ENCODE measurements around the gene TMEM145.

TMEM145 gene

GRCh38 chr19:42366673-42367072 is 53.6 kb downstream of the TMEM145 start:
- DNase-seq, result no peak

GRCh38 chr19:42367929-42368328 is 54.8 kb downstream of the TMEM145 start:
- no peak for DNase-seq

GRCh38 chr19:42368360-42368759 is 55.3 kb downstream of the TMEM145 start:
- no peak for DNase-seq

- no peak for DNase-seq
Measured at GRCh38 chr19:42368765-42369164, 55.7 kb downstream of the TMEM145 start.

GRCh38 chr19:42369433-42370067 is 56.4 kb downstream of the TMEM145 start:
- DNase-seq, result no peak

- DNase-seq, result no peak
Measured at GRCh38 chr19:42370068-42370520, 57.0 kb downstream of the TMEM145 start.

GRCh38 chr19:42370626-42371175 is 57.6 kb downstream of the TMEM145 start:
- DNase-seq, result no peak
